NT2/D1 (cell line): ENCODE data around the gene SRSF4.

Experiments
- YY1 ChIP-seq: IDR thresholded peaks from 2 replicates; pipeline ENCODE4 v1.6.1; 2011; ENCODE audit not compliant: insufficient read length, insufficient read depth
- ZNF274 ChIP-seq: IDR thresholded peaks from 2 replicates; pipeline ENCODE4 v1.6.1; 2011; ENCODE audit warnings: mild to moderate bottlenecking, low read depth, low read length

GRCh38 chr1:29114654-29115053 lies 67.0 kb downstream of the SRSF4 start:
- no peak for TF ChIP-seq YY1
- TF ChIP-seq ZNF274: no peak
